Adipose tissue (tissue), 3 donors: ENCODE data around the gene SYPL2. TPM values are rescaled to one million over a fixed set of nuclear protein-coding genes. Genes with fewer than 3 reads are reported as not detected.
A peak's percentile ranks its signal among the peaks of the same experiment; 100 is the strongest.
"Not testable (repeated sequence)": the region's sequence is repeated elsewhere in the genome, so short reads cannot be mapped to it uniquely, and the experiment has no call there.

ENCODE experiments used
- H3K27ac ChIP-seq: one replicate; pipeline ENCODE4 v1.5.1; 2013; ENCODE audit warnings: low read depth, low read length
- WGBS, 3 donors: extraction: QIAGEN DNeasy Blood & Tissue Kit; methylation state at CpG; one replicate each; pipeline ENCODE4 v1.1.7; 2013; 5-methylcytosine and 5-hydroxymethylcytosine counted together
- polyA plus RNA-seq, 3 donors: library from polyadenylated mRNA; stranded (reverse); fragments of 200-250 nt; gene quantifications; one replicate each; pipeline ENCODE4 v1.2.3, GENCODE V29; 2013
- donor health status: healthy with polysubstance abuse.
- donor health status: Bipolar disorder and iron deficiency.
- donor health status: healthy.

Gene SYPL2
- 1 to 10 TPM; 1.2 to 2.5 (median 2.1) TPM for polyA plus RNA-seq

- no peak within 1 kb of the TSS for H3K27ac ChIP-seq
- whole genome bisulfite sequencing, 3 donors: 1 to 2% (median 1%) methylated on average over 60 to 88 of the region's 88 CpGs
These were observed at the start of gene SYPL2 for GRCh38 chr1:109466452-109467300. Gene SYPL2 (plus strand): TSS chr1:109466546. CDS start chr1:109466844, 298 bp downstream.

DNA sequence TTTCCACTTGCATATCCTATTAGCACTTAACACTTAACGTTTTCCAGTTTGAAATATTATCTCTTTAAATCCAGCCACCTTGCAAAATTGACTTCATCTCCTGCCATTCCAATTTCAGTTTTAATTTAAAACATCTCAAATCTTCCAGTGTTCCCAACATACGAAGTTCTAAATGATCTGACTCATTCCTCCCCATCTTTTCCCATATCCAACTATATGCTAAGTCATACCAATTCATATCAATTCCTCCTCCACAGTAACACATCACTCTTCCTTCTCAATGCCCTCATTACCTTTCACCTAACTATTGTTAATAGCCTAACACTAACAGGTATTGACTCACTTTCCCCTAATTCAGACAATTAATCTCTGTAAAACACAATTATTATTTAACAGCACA, 42.8 kb upstream of the SYPL2 start:
- 68 to 73% (median 70%) methylated on average over 2 of the region's 2 CpGs for WGBS, 3 donors
- H3K27ac ChIP-seq: no peak overlapping the region

DNA sequence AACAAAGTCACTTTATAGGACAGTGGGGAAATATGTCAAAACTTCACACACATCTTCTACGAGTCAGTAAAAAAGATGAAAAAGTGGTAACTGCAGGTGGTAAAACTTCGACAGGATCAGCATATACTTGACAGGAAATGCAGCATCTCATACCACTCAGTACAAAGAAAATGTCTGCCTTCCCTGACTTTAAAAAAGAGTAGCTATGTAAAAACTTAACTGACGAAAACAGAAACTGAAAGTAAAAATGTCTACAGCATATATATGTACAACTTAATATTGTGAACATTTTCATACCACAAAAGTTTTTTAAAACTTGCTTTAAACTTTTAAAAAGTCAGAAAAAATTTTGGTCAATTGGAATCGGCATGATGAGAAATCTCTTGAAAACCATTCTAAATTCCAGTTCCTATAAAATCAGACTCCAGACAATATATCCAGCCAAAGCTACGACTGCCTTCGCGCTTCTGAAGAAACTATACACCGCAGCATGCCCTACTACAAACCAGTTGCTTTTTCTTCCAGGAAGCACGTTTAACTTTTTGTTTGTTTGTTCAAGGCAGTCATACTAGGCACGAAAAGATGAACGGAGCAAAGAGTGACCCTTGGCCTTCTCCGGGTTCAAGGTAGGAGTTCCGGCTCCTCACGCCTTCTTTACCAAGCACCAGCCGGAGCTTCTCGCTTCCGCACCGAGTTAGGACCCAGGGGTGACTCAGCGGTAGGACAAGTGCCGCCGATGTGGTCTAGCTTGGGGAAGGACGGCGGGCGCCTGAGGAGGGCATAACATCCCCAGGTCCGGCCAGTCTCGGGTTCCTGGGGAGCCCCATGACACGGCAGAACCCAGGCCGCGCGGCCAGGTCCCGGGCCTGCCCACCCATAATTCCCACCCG, 40.7 kb upstream of the SYPL2 start:
- WGBS, 3 donors: 0 to 1% (median 0%) methylated on average over 32 of the region's 32 CpGs
- peak overlapping the region; percentile 13 for H3K27ac ChIP-seq

DNA sequence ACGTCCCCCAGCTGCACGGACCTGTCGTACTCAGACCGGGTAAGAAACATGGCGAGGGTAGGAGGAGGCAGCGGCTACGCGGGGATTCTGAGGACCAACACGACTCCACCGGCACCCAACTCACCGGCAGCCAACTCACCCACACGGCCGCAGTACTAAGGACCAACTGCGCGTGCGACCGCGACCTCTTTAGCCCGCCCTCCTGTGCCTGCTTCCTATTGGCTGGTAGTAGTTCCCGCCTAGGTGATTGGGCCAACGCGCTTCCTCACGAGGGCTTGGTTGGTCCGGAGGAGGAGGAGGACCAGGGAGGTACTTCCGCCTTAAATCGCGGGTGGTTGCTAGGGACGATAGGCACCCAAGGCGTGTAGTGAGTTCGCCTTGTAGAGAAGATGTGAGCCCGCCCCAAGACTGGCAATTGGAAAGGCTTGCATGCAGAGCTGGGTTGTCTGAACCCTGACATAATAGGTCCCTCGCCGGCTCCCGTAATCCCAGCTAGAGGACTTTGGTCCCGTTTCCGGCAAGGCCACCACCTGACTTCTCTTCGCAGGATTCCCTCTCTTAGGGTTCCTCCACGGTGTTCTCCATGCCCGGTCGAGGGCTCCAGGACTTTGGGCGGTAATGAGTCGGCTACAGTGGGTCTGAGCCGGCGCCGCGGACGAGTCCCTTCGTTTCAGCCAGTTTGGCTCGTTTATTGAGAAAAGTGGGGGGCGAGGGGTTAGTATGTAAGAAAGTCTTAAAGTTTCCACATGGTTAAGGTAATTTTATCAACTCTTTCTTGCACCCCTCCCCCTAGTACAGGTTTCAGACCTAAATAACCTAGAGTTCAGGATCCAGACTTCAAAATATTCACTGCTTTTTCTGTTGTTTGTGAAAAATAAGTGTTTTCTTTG, 39.8 kb upstream of the SYPL2 start, which contains the start of gene PSMA5:
Gene PSMA5 (minus strand): TSS at position 168 of the 890 bp plus-strand sequence. CDS start 118 bp downstream, at position 50.
- peak within 1 kb of the TSS; percentile 13 for H3K27ac ChIP-seq
- WGBS, 3 donors: 0 to 1% (median 0%) methylated on average over 50 of the region's 50 CpGs

DNA sequence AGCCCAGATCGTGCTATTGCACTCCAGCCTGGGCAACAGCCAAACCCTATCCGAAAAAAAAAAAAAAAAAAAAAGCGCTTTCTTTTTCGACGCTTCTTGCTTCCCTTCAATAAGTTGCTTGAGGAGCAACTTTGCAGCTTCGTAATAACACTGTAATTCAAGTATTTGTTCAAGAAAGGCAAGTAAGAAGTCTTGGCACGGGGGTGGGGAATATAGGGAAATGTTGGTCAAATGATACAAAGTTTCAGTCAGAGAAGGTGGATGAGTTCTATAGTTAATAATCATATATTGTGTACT, 39.2 kb upstream of the SYPL2 start:
- WGBS, 3 donors: 3 to 9% (median 8%) methylated on average over 7 of the region's 7 CpGs
- no peak overlapping the region for H3K27ac ChIP-seq

DNA sequence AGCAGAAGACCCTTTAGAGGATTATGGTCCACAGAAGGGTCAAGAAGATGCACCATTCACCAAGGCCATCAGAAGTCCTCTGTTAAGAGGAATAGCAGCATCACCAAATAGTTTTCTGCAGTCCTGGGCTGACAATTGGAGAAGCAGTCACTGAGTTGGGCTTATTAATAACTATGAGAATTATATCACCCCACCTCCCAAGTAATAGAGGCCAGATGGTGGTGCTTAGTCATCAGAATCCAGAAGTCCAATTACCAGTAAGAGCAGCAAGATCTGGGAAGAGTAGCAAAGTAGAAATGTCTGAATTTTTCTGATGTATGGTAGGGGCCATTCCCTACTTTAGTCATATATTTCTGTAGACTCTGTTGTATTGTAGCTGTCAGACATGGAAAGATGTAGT, 34.0 kb upstream of the SYPL2 start:
- no peak overlapping the region for H3K27ac ChIP-seq

- H3K27ac ChIP-seq: no peak overlapping the region
- WGBS, 3 donors: 93 to 96% (median 94%) methylated on average over 1 of the region's 1 CpG
These were observed 33.0 kb upstream of the SYPL2 start for GRCh38 chr1:109433322-109433721.

GRCh38 chr1:109434484-109434883, 31.9 kb upstream of the SYPL2 start:
- 83 to 100% (median 85%) methylated on average over 1 of the region's 1 CpG for WGBS, 3 donors
- H3K27ac ChIP-seq: no peak overlapping the region

DNA sequence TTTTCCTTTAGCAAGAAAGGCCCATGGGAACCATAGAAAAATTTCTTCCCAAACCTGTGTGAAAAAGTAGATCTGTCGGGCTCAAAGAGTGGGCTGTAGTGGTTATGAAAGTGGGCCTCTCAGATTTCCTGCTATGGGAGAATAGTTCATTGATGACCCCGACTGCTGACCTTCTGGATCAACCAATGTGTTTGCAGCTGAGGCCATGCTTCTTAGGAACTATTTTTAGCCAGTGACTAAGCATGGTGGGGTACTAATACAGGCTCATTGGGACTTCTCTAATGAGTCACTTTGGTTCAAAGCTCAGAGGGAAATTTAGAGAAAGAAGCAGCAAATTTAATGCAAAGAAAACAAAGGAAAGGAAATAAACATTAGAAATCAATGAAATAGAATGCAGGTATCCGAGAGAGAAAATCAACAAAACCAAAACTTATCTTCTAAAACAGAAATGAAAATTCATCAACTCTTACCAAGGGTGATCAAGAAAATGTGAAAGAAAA, 27.5 kb upstream of the SYPL2 start:
- 65 to 71% (median 68%) methylated on average over 3 of the region's 3 CpGs for WGBS, 3 donors
- H3K27ac ChIP-seq: no peak overlapping the region

DNA sequence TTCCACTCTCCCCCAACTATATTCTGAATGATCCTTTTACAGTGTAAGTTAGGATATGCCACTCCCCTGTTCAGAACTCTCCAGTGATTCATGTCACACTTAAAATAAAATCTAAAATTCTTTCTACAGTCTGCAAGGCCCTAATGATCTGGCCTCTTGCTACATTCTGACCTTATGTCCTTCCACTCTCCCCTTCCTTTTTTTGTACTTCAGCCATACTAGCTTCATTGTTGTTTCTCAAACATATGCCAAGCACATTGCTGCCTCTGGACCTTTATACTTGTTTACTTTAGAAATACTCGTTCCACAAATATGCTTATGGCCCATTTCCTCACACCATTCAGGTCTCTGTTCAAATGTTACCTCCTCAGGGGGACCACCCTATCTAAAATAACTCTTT, 25.3 kb upstream of the SYPL2 start:
- 8 to 42% (median 26%) methylated on average over 1 of the region's 1 CpG for WGBS, 3 donors
- H3K27ac ChIP-seq: no peak overlapping the region

- WGBS, 3 donors: 58 to 67% (median 62%) methylated on average over 2 of the region's 2 CpGs
- no peak overlapping the region for H3K27ac ChIP-seq
These were observed 22.9 kb upstream of the SYPL2 start for GRCh38 chr1:109443476-109443875.

- no peak overlapping the region for H3K27ac ChIP-seq
- 88 to 92% (median 88%) methylated on average over 1 of the region's 1 CpG for WGBS, 3 donors
These were observed 22.0 kb upstream of the SYPL2 start for GRCh38 chr1:109444346-109444745.

- 63 to 70% (median 68%) methylated on average over 11 of the region's 11 CpGs for WGBS, 3 donors
- not testable (repeated sequence) for H3K27ac ChIP-seq
These were observed 20.2 kb upstream of the SYPL2 start for GRCh38 chr1:109445949-109446695.

- 54 to 74% (median 63%) methylated on average over 4 of the region's 4 CpGs for WGBS, 3 donors
- no peak overlapping the region for H3K27ac ChIP-seq
These were observed 18.8 kb upstream of the SYPL2 start for GRCh38 chr1:109447524-109447923.

DNA sequence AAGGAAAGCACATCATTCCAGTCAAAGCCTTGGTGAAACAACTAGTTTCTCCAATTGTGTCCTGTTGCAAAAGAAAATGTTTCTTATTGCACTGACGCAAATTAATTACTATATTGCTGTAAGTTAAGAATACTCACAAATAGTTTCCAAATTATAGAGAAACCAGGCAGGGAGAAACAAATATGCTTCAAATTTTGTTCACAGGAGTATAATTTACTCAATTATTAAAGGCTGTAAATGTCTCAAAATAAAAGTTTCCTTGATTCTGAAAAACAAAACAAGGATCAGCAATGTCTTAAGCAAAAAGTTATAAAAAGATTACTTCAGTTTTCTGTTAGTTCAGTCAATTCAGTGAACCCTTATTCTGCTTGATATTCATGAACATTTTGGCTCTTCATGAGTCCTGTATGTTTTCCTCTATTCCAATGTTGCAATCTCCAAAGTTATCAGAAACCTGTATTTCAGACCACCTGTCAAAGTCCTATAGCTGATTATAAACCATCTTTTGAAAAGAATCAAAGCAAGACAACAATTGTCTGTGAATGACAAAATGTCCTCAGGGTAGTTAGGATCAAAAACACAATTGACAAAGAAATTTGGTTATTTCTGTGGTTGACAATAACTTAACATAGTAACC, 11.7 kb upstream of the SYPL2 start:
- WGBS, 3 donors: 91 to 98% (median 97%) methylated on average over 1 of the region's 1 CpG
- no peak overlapping the region for H3K27ac ChIP-seq

DNA sequence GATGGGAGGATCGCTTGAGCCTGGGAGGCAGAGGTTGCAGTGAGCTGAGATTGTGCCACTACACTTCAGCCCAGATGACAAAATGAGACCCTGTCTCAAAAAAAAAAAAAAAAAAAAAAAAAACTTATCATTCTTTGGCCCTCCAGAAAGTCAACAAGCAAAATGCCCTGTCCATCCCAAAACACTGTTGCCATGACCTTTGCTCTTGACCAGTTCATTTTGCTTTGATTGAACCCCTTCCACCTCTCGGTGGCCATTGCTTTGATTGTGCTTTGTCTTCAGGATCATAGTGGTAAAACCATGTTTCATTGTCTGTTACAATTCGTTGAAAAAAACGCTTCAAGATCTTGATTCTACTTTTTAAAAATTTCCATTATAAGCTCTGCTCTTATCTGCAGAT, 8.5 kb upstream of the SYPL2 start:
- H3K27ac ChIP-seq: no peak overlapping the region
- 61 to 89% (median 82%) methylated on average over 4 of the region's 4 CpGs for WGBS, 3 donors

DNA sequence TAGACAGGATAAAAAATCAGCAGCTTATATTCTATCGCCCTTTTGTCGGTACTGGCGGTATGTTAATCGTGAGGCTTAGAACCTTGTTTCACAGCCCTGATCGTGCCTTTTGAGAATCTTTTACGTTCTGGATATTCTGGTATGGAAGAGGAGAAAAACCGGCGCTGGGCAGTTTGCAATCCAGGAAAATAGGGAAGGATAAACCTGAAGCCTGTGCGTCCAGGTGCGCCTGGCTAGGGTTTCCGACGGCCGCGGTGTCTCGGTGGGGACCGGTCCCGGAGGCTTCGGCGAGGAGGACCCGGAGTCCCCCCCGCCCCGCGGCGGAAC, 258 bp upstream of the SYPL2 start:
- H3K27ac ChIP-seq: no peak overlapping the region
- WGBS, 3 donors: 2 to 8% (median 6%) methylated on average over 24 of the region's 24 CpGs
